ENCODE data around the gene SLC10A3. TPM values are rescaled to one million over a fixed set of nuclear protein-coding genes. Genes with fewer than 3 reads are reported as not detected.

SLC10A3 gene
- polyA plus RNA-seq, 3 donors = 25.3 to 33.1 (median 26.7) TPM

DNA sequence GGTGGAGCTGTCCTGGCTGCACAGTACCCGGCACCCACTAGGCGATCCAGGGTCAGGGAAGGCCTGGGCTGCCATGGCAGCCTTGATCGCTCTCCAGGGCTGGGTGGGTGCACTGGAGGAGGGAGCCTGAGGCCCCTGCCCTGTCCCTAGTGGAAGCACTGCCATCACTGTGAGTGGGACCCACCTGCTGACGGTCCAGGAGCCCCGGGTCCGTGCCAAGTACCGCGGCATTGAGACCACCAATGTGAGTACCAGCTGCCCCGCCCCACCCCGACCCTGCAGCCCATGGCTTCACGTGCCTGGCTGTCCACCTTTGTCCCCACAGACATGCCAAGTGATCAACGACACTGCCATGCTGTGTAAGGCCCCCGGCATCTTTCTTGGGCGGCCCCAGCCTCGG lies 23.5 kb downstream of the SLC10A3 start:
- peaks cover 0 to 7% (median 0%) of the 10 kb centered on the region in 7 donors for H3K9me3 Mint-ChIP-seq

DNA sequence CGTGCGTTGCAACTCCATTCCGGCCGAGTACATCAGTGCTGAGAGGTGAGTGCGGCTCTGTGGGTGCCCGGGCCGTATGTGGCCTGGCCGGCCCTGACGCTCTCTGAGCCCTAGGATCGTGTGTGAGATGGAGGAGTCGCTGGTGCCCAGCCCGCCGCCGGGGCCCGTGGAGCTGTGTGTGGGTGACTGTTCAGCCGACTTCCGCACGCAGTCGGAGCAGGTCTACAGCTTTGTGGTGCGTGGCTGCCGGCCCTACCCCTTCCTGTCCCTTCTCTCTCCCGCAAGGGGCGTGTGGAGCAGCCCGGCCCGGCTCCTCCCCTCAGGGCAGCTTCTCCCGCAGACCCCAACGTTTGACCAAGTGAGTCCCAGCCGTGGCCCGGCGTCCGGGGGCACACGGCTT lies 24.4 kb downstream of the SLC10A3 start:
- 91% methylated on average over 9 of the region's 32 CpGs for WGBS (ENCODE audit: insufficient coverage)
- DNase-seq = no peak
- H3K79me2 ChIP-seq (ENCODE audit: insufficient read depth, low read length) = no peaks in the 10 kb centered on the region
- peaks cover 0 to 7% (median 6%) of the 10 kb centered on the region in 7 donors for H3K9me3 Mint-ChIP-seq
- H4K20me1 ChIP-seq (ENCODE audit: insufficient read depth, low read length) = no peaks in the 10 kb centered on the region
- H3K27me3 Mint-ChIP-seq (ENCODE audit: low read depth in 3 of 3) = peaks cover 0 to 14% (median 4%) of the 10 kb centered on the region in 3 donors
- H3K27me3 ChIP-seq (ENCODE audit: control insufficient read depth in 2 of 2, insufficient read depth in 2 of 2, low read length in 2 of 2) = no peaks in the 10 kb centered on the region
- H3K4me3 Mint-ChIP-seq = no peak overlapping the region
- H3K36me3 Mint-ChIP-seq = no peaks in the 10 kb centered on the region
- peaks cover 0 to 4% of the 10 kb centered on the region in 2 donors for H3K9me3 ChIP-seq (replicated peaks in 1 of 2; ENCODE audit: control insufficient read depth in 1 of 2, insufficient read depth in 1 of 2, low read length in 2 of 2)
- H3K9ac ChIP-seq (ENCODE audit: insufficient read depth, low read length, poor library complexity, severe bottlenecking) = no peak overlapping the region
- no peak overlapping the region for H3K4me2 ChIP-seq (replicated peaks; ENCODE audit: extremely low read depth, low read length, poor library complexity, severe bottlenecking)
- no peak overlapping the region for H2AFZ ChIP-seq (ENCODE audit: insufficient read depth, low read depth, low read length, poor library complexity, severe bottlenecking)
- no peak overlapping the region for H3K27ac Mint-ChIP-seq
- H3K27ac ChIP-seq (ENCODE audit: low read depth in 1 of 2, low read length in 2 of 2) = no peak overlapping the region
- intact Hi-C loops (cut with micrococcal nuclease) = no loop called here
- H3K4me3 ChIP-seq (replicated peaks in 1 of 3; ENCODE audit: low read depth in 2 of 3, low read length in 3 of 3) = no peak overlapping the region
- no peaks in the 10 kb centered on the region for H3K36me3 ChIP-seq (replicated peaks in 1 of 2; ENCODE audit: control insufficient read depth in 1 of 2, insufficient read depth in 2 of 2, low read length in 2 of 2)
- no peaks in the 10 kb centered on the region for H3K4me1 Mint-ChIP-seq
- TF ChIP-seq, protein P1, sequence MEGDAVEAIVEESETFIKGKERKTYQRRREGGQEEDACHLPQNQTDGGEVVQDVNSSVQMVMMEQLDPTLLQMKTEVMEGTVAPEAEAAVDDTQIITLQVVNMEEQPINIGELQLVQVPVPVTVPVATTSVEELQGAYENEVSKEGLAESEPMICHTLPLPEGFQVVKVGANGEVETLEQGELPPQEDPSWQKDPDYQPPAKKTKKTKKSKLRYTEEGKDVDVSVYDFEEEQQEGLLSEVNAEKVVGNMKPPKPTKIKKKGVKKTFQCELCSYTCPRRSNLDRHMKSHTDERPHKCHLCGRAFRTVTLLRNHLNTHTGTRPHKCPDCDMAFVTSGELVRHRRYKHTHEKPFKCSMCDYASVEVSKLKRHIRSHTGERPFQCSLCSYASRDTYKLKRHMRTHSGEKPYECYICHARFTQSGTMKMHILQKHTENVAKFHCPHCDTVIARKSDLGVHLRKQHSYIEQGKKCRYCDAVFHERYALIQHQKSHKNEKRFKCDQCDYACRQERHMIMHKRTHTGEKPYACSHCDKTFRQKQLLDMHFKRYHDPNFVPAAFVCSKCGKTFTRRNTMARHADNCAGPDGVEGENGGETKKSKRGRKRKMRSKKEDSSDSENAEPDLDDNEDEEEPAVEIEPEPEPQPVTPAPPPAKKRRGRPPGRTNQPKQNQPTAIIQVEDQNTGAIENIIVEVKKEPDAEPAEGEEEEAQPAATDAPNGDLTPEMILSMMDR (IDR thresholded peaks at IDR 0.05) = no peak
- no peaks in the 10 kb centered on the region for H3K4me1 ChIP-seq (ENCODE audit: control insufficient read depth in 1 of 2, insufficient read depth in 2 of 2, low read length in 2 of 2)

More for the DNA sequence above, 23.5 kb downstream of the SLC10A3 start:
- no peaks in the 10 kb centered on the region for H3K79me2 ChIP-seq (ENCODE audit: insufficient read depth, low read length)
- Mint-ChIP-seq H3K4me1 (no peaks in the 10 kb centered on the region), H3K4me3 (no peak overlapping the region), H3K27ac (no peak overlapping the region), H3K27me3 (ENCODE audit: low read depth in 3 of 3) (peaks cover 0 to 9% (median 2%) of the 10 kb centered on the region in 3 donors), H3K36me3 (no peaks in the 10 kb centered on the region)
- H4K20me1 ChIP-seq (ENCODE audit: insufficient read depth, low read length) = no peaks in the 10 kb centered on the region
- no peak overlapping the region for H3K4me3 ChIP-seq (replicated peaks in 1 of 3; ENCODE audit: low read depth in 2 of 3, low read length in 3 of 3)
- no peak for DNase-seq
- H3K9me3 ChIP-seq (replicated peaks in 1 of 2; ENCODE audit: control insufficient read depth in 1 of 2, insufficient read depth in 1 of 2, low read length in 2 of 2) = peaks cover 0 to 4% of the 10 kb centered on the region in 2 donors
- 98% methylated on average over 5 of the region's 15 CpGs for WGBS (ENCODE audit: insufficient coverage)
- TF ChIP-seq, protein P1 (IDR thresholded peaks at IDR 0.05) = no peak
- intact Hi-C loops (cut with micrococcal nuclease) = no loop called here
- no peak overlapping the region for H3K4me2 ChIP-seq (replicated peaks; ENCODE audit: extremely low read depth, low read length, poor library complexity, severe bottlenecking)
- no peak overlapping the region for H3K27ac ChIP-seq (ENCODE audit: low read depth in 1 of 2, low read length in 2 of 2)
- H3K27me3 ChIP-seq (ENCODE audit: control insufficient read depth in 2 of 2, insufficient read depth in 2 of 2, low read length in 2 of 2) = no peaks in the 10 kb centered on the region
- H3K36me3 ChIP-seq (replicated peaks in 1 of 2; ENCODE audit: control insufficient read depth in 1 of 2, insufficient read depth in 2 of 2, low read length in 2 of 2) = no peaks in the 10 kb centered on the region
- no peak overlapping the region for H2AFZ ChIP-seq (ENCODE audit: insufficient read depth, low read depth, low read length, poor library complexity, severe bottlenecking)
- no peak overlapping the region for H3K9ac ChIP-seq (ENCODE audit: insufficient read depth, low read length, poor library complexity, severe bottlenecking)
- no peaks in the 10 kb centered on the region for H3K4me1 ChIP-seq (ENCODE audit: control insufficient read depth in 1 of 2, insufficient read depth in 2 of 2, low read length in 2 of 2)
